SK-N-SH treated with all-trans-retinoic acid at 6 μM for 48 hours (cell line): Measurements from ENCODE around the gene AUH.
A peak's percentile ranks its signal among the peaks of the same experiment; 100 is the strongest.

ENCODE experiments used
- ATAC-seq: fragments of 200-7000 bp; cut with Tn5 transposase; 3 replicates; pipeline ENCODE4 v1.9.1; 2020; ENCODE audit warnings: mild to moderate bottlenecking, moderate library complexity
- ARNTL ChIP-seq: fragments of 450-650 bp; formaldehyde crosslinking; IDR thresholded peaks from 2 replicates; pipeline ENCODE4 v1.5.0; 2020; ENCODE audit warnings: low read depth, mild to moderate bottlenecking, moderate library complexity, borderline replicate concordance
- BACH2 ChIP-seq: fragments of 250-450 bp; sonication (Bioruptor Pico); IDR thresholded peaks from 2 replicates; pipeline ENCODE4 v1.9.0; 2021; ENCODE audit warnings: mild to moderate bottlenecking, borderline replicate concordance
- ISL1 ChIP-seq: fragments of 250-450 bp; sonication (Bioruptor Pico); IDR thresholded peaks from 2 replicates; pipeline ENCODE4 v2.1.2; 2022; ENCODE audit warnings: mild to moderate bottlenecking, moderate library complexity
- PPARA ChIP-seq: fragments of 250-450 bp; sonication (Bioruptor Pico); IDR thresholded peaks from 2 replicates; pipeline ENCODE4 v1.5.0; 2020; ENCODE audit warnings: mild to moderate bottlenecking, borderline replicate concordance
- RARB ChIP-seq: fragments of 250-450 bp; sonication (Bioruptor Pico); IDR thresholded peaks from 2 replicates; pipeline ENCODE4 v1.8.0; 2021; ENCODE audit warnings: mild to moderate bottlenecking, moderate library complexity
- SNAI2 ChIP-seq: fragments of 250-450 bp; sonication (Bioruptor Pico); IDR thresholded peaks from 2 replicates; pipeline ENCODE4 v1.5.0; 2020; ENCODE audit warnings: mild to moderate bottlenecking, moderate library complexity
- TCF4 ChIP-seq: fragments of 250-450 bp; sonication (Bioruptor Pico); IDR thresholded peaks from 2 replicates; pipeline ENCODE4 v1.8.0; 2021; ENCODE audit warnings: mild to moderate bottlenecking, moderate library complexity, borderline replicate concordance
- ZC3H10 ChIP-seq: fragments of 250-450 bp; sonication (Bioruptor Pico); IDR thresholded peaks from 2 replicates; pipeline ENCODE4 v1.5.1; 2021; ENCODE audit warnings: mild to moderate bottlenecking, moderate library complexity
- ZFP3 ChIP-seq: fragments of 250-450 bp; sonication (Bioruptor Pico); IDR thresholded peaks from 2 replicates; pipeline ENCODE4 v1.5.0; 2020; ENCODE audit warnings: mild to moderate bottlenecking, moderate library complexity
- ZNF8 ChIP-seq: fragments of 450-650 bp; formaldehyde crosslinking; IDR thresholded peaks from 2 replicates; pipeline ENCODE4 v1.5.0; 2020; ENCODE audit warnings: mild to moderate bottlenecking, moderate library complexity
- TF ChIP-seq, protein P1 (sequence below): fragments of 250-450 bp; sonication (Bioruptor Pico); IDR thresholded peaks from 2 replicates; pipeline ENCODE4 v1.5.0; 2020; ENCODE audit warnings: mild to moderate bottlenecking, moderate library complexity
- TF ChIP-seq, protein P2 (sequence below): fragments of 250-450 bp; sonication (Bioruptor Pico); IDR thresholded peaks from 2 replicates; pipeline ENCODE4 v1.5.1; 2021; ENCODE audit warnings: mild to moderate bottlenecking, moderate library complexity

Gene AUH

DNA sequence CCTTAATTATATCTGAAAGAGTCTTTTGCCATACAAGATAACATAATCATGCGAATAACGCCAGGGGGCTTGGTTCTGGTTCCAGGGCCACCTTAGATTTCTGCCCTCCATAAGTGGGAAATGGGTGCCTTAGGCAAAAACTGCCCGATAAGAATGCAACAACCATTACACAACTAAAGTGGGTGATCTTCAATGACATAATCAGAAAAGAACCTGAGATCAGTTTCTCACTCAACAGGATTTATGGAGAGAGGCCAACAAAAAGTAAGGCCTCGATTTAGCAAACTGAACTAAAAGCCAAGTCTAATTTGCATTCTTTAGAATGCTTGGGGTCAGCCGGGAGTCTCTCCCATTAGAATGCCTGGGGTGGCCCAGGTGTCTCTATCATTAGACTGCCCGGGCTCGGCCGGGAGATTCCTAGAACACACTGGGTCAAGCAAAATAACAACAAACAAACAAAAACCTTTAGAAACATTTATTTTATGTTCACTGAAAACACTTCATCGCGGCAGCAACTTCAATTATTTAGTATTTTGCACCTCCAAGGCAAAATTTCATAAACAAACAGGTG is 194.8 kb downstream of the AUH start (continued):
- TF ChIP-seq, protein P1, sequence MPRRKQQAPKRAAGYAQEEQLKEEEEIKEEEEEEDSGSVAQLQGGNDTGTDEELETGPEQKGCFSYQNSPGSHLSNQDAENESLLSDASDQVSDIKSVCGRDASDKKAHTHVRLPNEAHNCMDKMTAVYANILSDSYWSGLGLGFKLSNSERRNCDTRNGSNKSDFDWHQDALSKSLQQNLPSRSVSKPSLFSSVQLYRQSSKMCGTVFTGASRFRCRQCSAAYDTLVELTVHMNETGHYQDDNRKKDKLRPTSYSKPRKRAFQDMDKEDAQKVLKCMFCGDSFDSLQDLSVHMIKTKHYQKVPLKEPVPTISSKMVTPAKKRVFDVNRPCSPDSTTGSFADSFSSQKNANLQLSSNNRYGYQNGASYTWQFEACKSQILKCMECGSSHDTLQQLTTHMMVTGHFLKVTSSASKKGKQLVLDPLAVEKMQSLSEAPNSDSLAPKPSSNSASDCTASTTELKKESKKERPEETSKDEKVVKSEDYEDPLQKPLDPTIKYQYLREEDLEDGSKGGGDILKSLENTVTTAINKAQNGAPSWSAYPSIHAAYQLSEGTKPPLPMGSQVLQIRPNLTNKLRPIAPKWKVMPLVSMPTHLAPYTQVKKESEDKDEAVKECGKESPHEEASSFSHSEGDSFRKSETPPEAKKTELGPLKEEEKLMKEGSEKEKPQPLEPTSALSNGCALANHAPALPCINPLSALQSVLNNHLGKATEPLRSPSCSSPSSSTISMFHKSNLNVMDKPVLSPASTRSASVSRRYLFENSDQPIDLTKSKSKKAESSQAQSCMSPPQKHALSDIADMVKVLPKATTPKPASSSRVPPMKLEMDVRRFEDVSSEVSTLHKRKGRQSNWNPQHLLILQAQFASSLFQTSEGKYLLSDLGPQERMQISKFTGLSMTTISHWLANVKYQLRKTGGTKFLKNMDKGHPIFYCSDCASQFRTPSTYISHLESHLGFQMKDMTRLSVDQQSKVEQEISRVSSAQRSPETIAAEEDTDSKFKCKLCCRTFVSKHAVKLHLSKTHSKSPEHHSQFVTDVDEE: no peak
- TF ChIP-seq RARB (CRISPR knock-in tag) (no peak), PPARA (CRISPR knock-in tag) (no peak)

DNA sequence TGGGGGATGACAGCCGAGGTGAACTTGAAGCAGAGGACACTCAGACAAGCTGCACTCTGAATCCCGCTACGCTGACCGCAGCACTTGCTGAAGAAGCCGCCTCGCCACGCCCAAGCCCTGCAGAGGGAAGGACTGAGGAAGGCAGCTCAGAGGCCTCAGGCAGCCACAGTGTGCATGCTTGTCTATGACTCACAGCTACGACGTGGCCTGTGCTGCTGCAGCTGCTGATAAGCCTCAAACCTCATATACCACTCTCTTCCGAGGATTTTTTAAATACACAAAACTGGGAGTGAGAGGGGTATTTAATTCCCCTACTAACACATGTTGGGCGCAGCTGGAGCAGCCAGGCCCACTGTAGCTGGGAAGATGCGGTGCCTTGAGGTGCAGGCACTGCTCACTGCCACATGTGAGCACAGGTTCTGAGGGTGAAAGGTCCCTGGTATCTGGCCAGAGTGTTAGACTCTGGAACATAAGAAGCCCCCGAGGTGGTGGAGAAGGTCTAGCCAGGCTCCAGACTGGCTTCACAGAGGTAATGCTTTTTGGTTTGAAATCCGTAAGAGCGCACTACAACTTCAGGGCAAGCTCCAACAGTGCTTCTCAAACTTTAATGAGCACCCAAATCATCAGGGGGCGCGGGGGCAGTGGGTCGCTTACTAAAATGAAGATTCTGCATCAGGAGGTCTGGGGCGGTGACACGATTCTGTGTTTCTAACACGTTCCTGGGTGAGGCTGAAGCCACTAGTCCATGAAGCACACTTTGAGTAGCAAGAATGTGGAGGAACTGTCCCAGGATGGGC is 196.8 kb downstream of the AUH start:
- TF ChIP-seq ZNF8 (CRISPR knock-in tag) (no peak), SNAI2 (no peak), BACH2 (CRISPR knock-in tag) (no peak), ZFP3 (0 out of 2 replicates have a peak, but pooled peaks have one; percentile 62), ZC3H10 (CRISPR knock-in tag) (no peak), TCF4 (CRISPR knock-in tag) (no peak), ARNTL (CRISPR knock-in tag) (no peak), ISL1 (CRISPR knock-in tag) (no peak)
- TF ChIP-seq, protein P2, sequence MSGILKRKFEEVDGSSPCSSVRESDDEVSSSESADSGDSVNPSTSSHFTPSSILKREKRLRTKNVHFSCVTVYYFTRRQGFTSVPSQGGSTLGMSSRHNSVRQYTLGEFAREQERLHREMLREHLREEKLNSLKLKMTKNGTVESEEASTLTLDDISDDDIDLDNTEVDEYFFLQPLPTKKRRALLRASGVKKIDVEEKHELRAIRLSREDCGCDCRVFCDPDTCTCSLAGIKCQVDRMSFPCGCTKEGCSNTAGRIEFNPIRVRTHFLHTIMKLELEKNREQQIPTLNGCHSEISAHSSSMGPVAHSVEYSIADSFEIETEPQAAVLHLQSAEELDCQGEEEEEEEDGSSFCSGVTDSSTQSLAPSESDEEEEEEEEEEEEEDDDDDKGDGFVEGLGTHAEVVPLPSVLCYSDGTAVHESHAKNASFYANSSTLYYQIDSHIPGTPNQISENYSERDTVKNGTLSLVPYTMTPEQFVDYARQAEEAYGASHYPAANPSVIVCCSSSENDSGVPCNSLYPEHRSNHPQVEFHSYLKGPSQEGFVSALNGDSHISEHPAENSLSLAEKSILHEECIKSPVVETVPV: no peak
- peak; percentile 99 for ATAC-seq
